Middle frontal gyrus (tissue), 1 donor: ENCODE data around the gene MYO9B.

ENCODE experiments used
- DNase-seq: peaks from one replicate; pipeline ENCODE4 v3.0.0-alpha.2; 2015; ENCODE audit warnings: low spot score; ENCODE audit errors: extremely low spot score

Gene MYO9B

GRCh38 chr19:17112271-17112670 is 36.7 kb downstream of the MYO9B start:
- no peak for DNase-seq

GRCh38 chr19:17112700-17113099 is 37.1 kb downstream of the MYO9B start:
- DNase-seq, result no peak

GRCh38 chr19:17113127-17113785 is 37.7 kb downstream of the MYO9B start:
- no peak for DNase-seq

GRCh38 chr19:17114414-17114831 is 38.8 kb downstream of the MYO9B start:
- no peak for DNase-seq

- DNase-seq, result no peak
Observed at GRCh38 chr19:17116996-17117702, 41.6 kb downstream of the MYO9B start.

GRCh38 chr19:17118957-17119356 is 43.4 kb downstream of the MYO9B start:
- DNase-seq, result no peak

GRCh38 chr19:17121736-17122293 is 46.2 kb downstream of the MYO9B start:
- no peak for DNase-seq

GRCh38 chr19:17123041-17123440 is 47.5 kb downstream of the MYO9B start:
- no peak for DNase-seq

GRCh38 chr19:17124025-17124424 is 48.4 kb downstream of the MYO9B start:
- DNase-seq, result no peak

- DNase-seq, result no peak
Observed at GRCh38 chr19:17125062-17125727, 49.6 kb downstream of the MYO9B start.

- DNase-seq, result no peak
Observed at GRCh38 chr19:17125728-17126677, 50.4 kb downstream of the MYO9B start.

GRCh38 chr19:17127671-17128070 is 52.1 kb downstream of the MYO9B start:
- no peak for DNase-seq

GRCh38 chr19:17128403-17128802 is 52.8 kb downstream of the MYO9B start:
- DNase-seq, result no peak

GRCh38 chr19:17128820-17129219 is 53.2 kb downstream of the MYO9B start:
- DNase-seq, result no peak

- no peak for DNase-seq
Observed at GRCh38 chr19:17129377-17129776, 53.8 kb downstream of the MYO9B start.

GRCh38 chr19:17135001-17135853 is 59.6 kb downstream of the MYO9B start:
- DNase-seq, result peak; percentile 26

GRCh38 chr19:17136021-17136420 is 60.4 kb downstream of the MYO9B start:
- no peak for DNase-seq

GRCh38 chr19:17136617-17137016 is 61.0 kb downstream of the MYO9B start:
- DNase-seq, result no peak

GRCh38 chr19:17137417-17137816 is 61.8 kb downstream of the MYO9B start:
- DNase-seq, result no peak
